Tibial artery (tissue), 4 donors: Measurements from ENCODE around the gene TNFRSF11A.

ENCODE experiments used
- DNase-seq, 2 donors: peaks; one replicate each; pipeline ENCODE4 v3.0.0-alpha.2; 2019
- H3K27ac ChIP-seq, 2 donors: fragments of 200-600 bp; sonication (generic) in 1 of 2; 1 replicate in 1 of 2; 2 replicates in 1 of 2; pipeline ENCODE4 v1.5.1; 2018 to 2019; ENCODE audit warnings: mild to moderate bottlenecking in 1 of 2
- H3K27me3 ChIP-seq, 2 donors: fragments of 200-600 bp; sonication (generic) in 1 of 2; one replicate each; pipeline versions ENCODE4 v1.5.1 to v1.6.0; 2016 to 2019
- H3K36me3 ChIP-seq, 3 donors: fragments of 200-600 bp; sonication (generic) in 2 of 3; one replicate each; pipeline ENCODE4 v1.5.1; 2016 to 2019; ENCODE audit warnings: mild to moderate bottlenecking in 2 of 3
- H3K4me1 ChIP-seq, 4 donors: fragments of 200-600 bp; sonication (generic) in 2 of 4; 1 replicate in 3 of 4; 2 replicates in 1 of 4; pipeline ENCODE4 v1.5.1; 2016 to 2019
- H3K4me3 ChIP-seq, 2 donors: fragments of 200-600 bp; sonication (generic) in 1 of 2; 1 replicate in 1 of 2; 2 replicates in 1 of 2; pipeline ENCODE4 v1.5.1; 2018 to 2019; ENCODE audit warnings: mild to moderate bottlenecking in 2 of 2
- H3K9me3 ChIP-seq, 3 donors: fragments of 200-600 bp; sonication (generic) in 1 of 3; one replicate each; pipeline ENCODE4 v1.5.1; 2016 to 2019
- CTCF ChIP-seq, 2 experiments: fragments of 200-600 bp in 1 of 2; fragments of 450-650 bp in 1 of 2; IDR thresholded peaks; one replicate each; pipeline ENCODE4 v1.5.1; 2017 to 2019; ENCODE audit warnings: antibody characterized with exemption in 2 of 2, mild to moderate bottlenecking in 1 of 2, moderate library complexity in 1 of 2
- intact Hi-C: fragments of 100-400 bp; cut with DNase I; formaldehyde crosslinking; loops from one replicate; pipeline ENCODE4 v1.15.0; 2023; ENCODE audit warnings: low total_unique reads

TNFRSF11A gene

GRCh38 chr18:62324917-62325805 is at the start of gene TNFRSF11A:
TSS of gene TNFRSF11A (plus strand) at chr18:62325310. CDS start at chr18:62325353, 43 bp downstream.
- intact Hi-C loops, result loop anchor here (5.0 kb wide), 1 partner anchor 257 kb away; no protein-coding TSS in a partner anchor
- Histone ChIP-seq H3K27me3 (peaks cover 0 to 59% of the 10 kb centered on the region in 2 donors), H3K4me3 (peak within 1 kb of the TSS; percentile 47 to 48), H3K9me3 (no peaks in the 10 kb centered on the region), H3K4me1 (peaks cover 0 to 40% (median 18%) of the 10 kb centered on the region in 4 donors), H3K27ac (no peak within 1 kb of the TSS), H3K36me3 (no peaks in the 10 kb centered on the region)
- TF ChIP-seq CTCF (IDR thresholded peaks at IDR 0.05), result peak in 1 of 2 experiments; percentile 6
- no peak for DNase-seq

GRCh38 chr18:62277045-62277444 is 48.1 kb upstream of the TNFRSF11A start:
- intact Hi-C loops, result no loop called here
- no peak for TF ChIP-seq CTCF (IDR thresholded peaks at IDR 0.05)
- Histone ChIP-seq H3K4me1 (peaks cover 0 to 15% (median 8%) of the 10 kb centered on the region in 4 donors), H3K4me3 (no peak overlapping the region), H3K27me3 (no peaks in the 10 kb centered on the region), H3K9me3 (no peaks in the 10 kb centered on the region), H3K36me3 (peaks cover 11 to 22% (median 21%) of the 10 kb centered on the region in 3 donors), H3K27ac (no peak overlapping the region)
- DNase-seq, result no peak

- H3K4me3 ChIP-seq, result no peak overlapping the region
- H3K9me3 ChIP-seq, result no peaks in the 10 kb centered on the region
- peaks cover 0 to 29% (median 11%) of the 10 kb centered on the region in 4 donors for H3K4me1 ChIP-seq
- H3K36me3 ChIP-seq, result peaks cover 11 to 28% (median 21%) of the 10 kb centered on the region in 3 donors
- H3K27ac ChIP-seq, result no peak overlapping the region
- intact Hi-C loops, result no loop called here
- no peaks in the 10 kb centered on the region for H3K27me3 ChIP-seq
- DNase-seq, result no peak
- no peak for TF ChIP-seq CTCF (IDR thresholded peaks at IDR 0.05)
Measured at GRCh38 chr18:62279561-62279960, 45.5 kb upstream of the TNFRSF11A start.

- DNase-seq, result no peak
- intact Hi-C loops, result loop anchor here (10.0 kb wide), 1 partner anchor 125 kb away; no protein-coding TSS in a partner anchor
- Histone ChIP-seq H3K27me3 (no peaks in the 10 kb centered on the region), H3K27ac (no peak overlapping the region), H3K36me3 (peaks cover 11 to 25% (median 18%) of the 10 kb centered on the region in 3 donors), H3K9me3 (no peaks in the 10 kb centered on the region), H3K4me1 (peaks cover 0 to 34% (median 13%) of the 10 kb centered on the region in 4 donors), H3K4me3 (no peak overlapping the region)
- TF ChIP-seq CTCF (IDR thresholded peaks at IDR 0.05), result no peak
Measured at GRCh38 chr18:62280058-62280457, 45.1 kb upstream of the TNFRSF11A start.

- H3K4me1 ChIP-seq, result peaks cover 0 to 34% (median 13%) of the 10 kb centered on the region in 4 donors
- intact Hi-C loops, result loop anchor here (10.0 kb wide), 1 partner anchor 124 kb away; no protein-coding TSS in a partner anchor
- no peaks in the 10 kb centered on the region for H3K9me3 ChIP-seq
- H3K4me3 ChIP-seq, result no peak overlapping the region
- peaks cover 9 to 26% (median 17%) of the 10 kb centered on the region in 3 donors for H3K36me3 ChIP-seq
- H3K27ac ChIP-seq, result no peak overlapping the region
- no peak for TF ChIP-seq CTCF (IDR thresholded peaks at IDR 0.05)
- H3K27me3 ChIP-seq, result no peaks in the 10 kb centered on the region
- no peak for DNase-seq
Measured at GRCh38 chr18:62280786-62281185, 44.3 kb upstream of the TNFRSF11A start.
